Adrenal gland (tissue), 12 donors: ENCODE data around the gene FOXN3. TPM values are rescaled to one million over a fixed set of nuclear protein-coding genes. Genes with fewer than 3 reads are reported as not detected.

Experiments
- DNase-seq, 7 donors: peaks; one replicate each; pipeline ENCODE4 v3.0.0-alpha.2; 2019 to 2020
- H3K27ac ChIP-seq, 5 donors: fragments of 200-600 bp; sonication (generic) in 4 of 5; 1 replicate in 3 of 5; 2 replicates in 2 of 5; pipeline versions ENCODE4 v1.5.1 to v1.8.0; 2016 to 2020; ENCODE audit warnings: mild to moderate bottlenecking in 1 of 5
- H3K27me3 ChIP-seq: fragments of 200-600 bp; 2 replicates; pipeline ENCODE4 v1.8.0; 2021
- H3K36me3 ChIP-seq, 2 donors: fragments of 200-600 bp; replicated peaks in 1 of 2; 1 replicate in 1 of 2; 2 replicates in 1 of 2; pipeline versions ENCODE4 v1.5.1 to v1.8.0; 2018 to 2022
- H3K4me1 ChIP-seq, 2 donors: fragments of 200-600 bp; replicated peaks in 1 of 2; 1 replicate in 1 of 2; 2 replicates in 1 of 2; pipeline versions ENCODE4 v1.5.1 to v1.8.0; 2018 to 2021
- H3K4me3 ChIP-seq, 4 donors: fragments of 200-600 bp; sonication (generic) in 3 of 4; one replicate each; pipeline ENCODE4 v1.5.1; 2016 to 2018
- H3K9me3 ChIP-seq, 3 donors: fragments of 200-600 bp; sonication (generic) in 1 of 3; replicated peaks in 1 of 3; 1 replicate in 2 of 3; 2 replicates in 1 of 3; pipeline versions ENCODE4 v1.5.1 to v1.8.0; 2016 to 2021
- POLR2A ChIP-seq, 2 donors: fragments of 450-650 bp; IDR thresholded peaks; one replicate each; pipeline ENCODE4 v1.6.1; 2017; ENCODE audit warnings: antibody characterized with exemption in 2 of 2, mild to moderate bottlenecking in 2 of 2, moderate library complexity in 1 of 2
- whole genome bisulfite sequencing, 4 donors: extraction: QIAGEN DNeasy Blood & Tissue Kit in 2 of 4; methylation state at CpG; one replicate each; pipeline versions ENCODE4 v1.1.5 to v1.1.7; 2013 to 2017; 5-methylcytosine and 5-hydroxymethylcytosine counted together
- intact Hi-C, 2 donors: fragments of 100-400 bp; cut with DNase I; formaldehyde crosslinking; loops; one replicate each; pipeline versions ENCODE4 v1.14.1 to v1.15.0; 2022 to 2023
- polyA plus RNA-seq, 3 donors: library from polyadenylated mRNA; stranded (reverse); fragments of 200-250 nt in 2 of 3; fragments of 350-450 nt in 1 of 3; fragmentation: Illumina TruSeq in 1 of 3; extraction: RNeasy Lipid Tissue Mini Kit (QIAGEN cat#74804) in 1 of 3; gene quantifications; one replicate each; pipeline ENCODE4 v1.2.3, GENCODE V29; 2013 to 2014
- total RNA-seq, 9 donors: library from RNA; depleted of rRNA in 4 of 9; stranded (reverse); fragments of >200 nt in 4 of 9; fragments of 120-200 nt in 1 of 9; fragmentation: NEBNext Ultra II Directional in 1 of 9; extraction: Animal tissue kit (Norgen Biotek cat#: 25700) in 1 of 9; gene quantifications; one replicate each; pipeline versions ENCODE4 v1.1.0 to v1.2.4, GENCODE V29; 2013 to 2023
- TF ChIP-seq, protein P1 (sequence below), 6 experiments: fragments of 450-650 bp in 4 of 6; fragments of 200-600 bp in 2 of 6; sonication (generic) in 1 of 6; IDR thresholded peaks; 1 replicate in 5 of 6; 2 replicates in 1 of 6; pipeline versions ENCODE4 v1.5.1 to v1.8.0; 2016 to 2021; ENCODE audit warnings: antibody characterized with exemption in 6 of 6, mild to moderate bottlenecking in 2 of 6, moderate library complexity in 1 of 6
- donor health status: healthy with polysubstance abuse.
- donor health status: Bipolar disorder and iron deficiency.
- donor health status: DM: yes; HTN: yes; CAD: no.
- donor health status: DM: no; HTN: no; CAD: no.
- donor health status: DM: no; HTN: no; CAD: no.
- donor health status: DM: yes; HTN: yes; CAD: no.

FOXN3 gene
- total and polyA plus RNA-seq, 12 donors, result 10.7 to 131 (median 96.8) TPM

DNA sequence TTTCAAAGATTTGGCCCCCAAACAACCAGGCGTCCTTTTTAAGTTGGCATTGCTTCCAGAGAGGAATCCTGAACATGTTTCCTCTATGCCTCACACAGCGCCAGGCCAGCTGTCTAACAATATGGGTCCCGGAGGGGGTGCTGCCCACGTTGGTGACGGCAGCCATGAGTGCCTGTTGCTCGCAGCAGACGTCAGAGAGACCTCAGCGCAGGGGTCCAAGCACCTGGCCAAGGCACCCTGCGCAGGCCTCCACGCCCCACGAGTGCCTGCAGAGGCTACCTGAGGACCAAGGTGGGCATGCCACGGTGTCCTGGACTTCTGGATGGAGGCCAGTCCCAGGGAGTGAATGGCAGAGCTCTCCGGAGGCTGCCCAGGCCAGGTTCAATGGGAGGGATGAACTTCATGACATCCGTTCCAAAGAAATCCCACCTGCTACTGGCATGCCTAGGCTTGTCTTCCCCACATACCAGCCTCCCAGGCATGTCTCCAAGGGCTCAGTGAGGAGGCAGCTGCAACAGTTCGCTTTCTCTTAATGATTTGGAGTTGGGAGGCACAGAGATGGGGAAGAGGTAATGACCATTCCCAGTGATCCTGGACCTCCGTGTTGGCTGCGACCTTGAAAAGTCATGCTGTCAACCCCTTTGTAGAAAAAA is 11.6 kb upstream of the FOXN3 start:
- H3K27ac ChIP-seq, result peak overlapping the region in 2 of 5 donors; percentile 3 to 77
- 80 to 85% (median 82%) methylated on average over 6 to 17 of the region's 17 CpGs for WGBS, 4 donors
- intact Hi-C loops, result loop anchor here in 1 of 2 donors (10.0 kb wide), 3 partner anchors 186 to 486 kb away; no protein-coding TSS in a partner anchor
- H3K9me3 ChIP-seq, result no peaks in the 10 kb centered on the region
- H3K27me3 ChIP-seq, result no peaks in the 10 kb centered on the region
- H3K4me1 ChIP-seq, result peaks cover 14 to 32% of the 10 kb centered on the region in 2 donors
- DNase-seq, result no peak
- no peak overlapping the region for H3K4me3 ChIP-seq
- no peaks in the 10 kb centered on the region for H3K36me3 ChIP-seq
- TF ChIP-seq POLR2A (IDR thresholded peaks at IDR 0.05), result no peak
- TF ChIP-seq, protein P1, sequence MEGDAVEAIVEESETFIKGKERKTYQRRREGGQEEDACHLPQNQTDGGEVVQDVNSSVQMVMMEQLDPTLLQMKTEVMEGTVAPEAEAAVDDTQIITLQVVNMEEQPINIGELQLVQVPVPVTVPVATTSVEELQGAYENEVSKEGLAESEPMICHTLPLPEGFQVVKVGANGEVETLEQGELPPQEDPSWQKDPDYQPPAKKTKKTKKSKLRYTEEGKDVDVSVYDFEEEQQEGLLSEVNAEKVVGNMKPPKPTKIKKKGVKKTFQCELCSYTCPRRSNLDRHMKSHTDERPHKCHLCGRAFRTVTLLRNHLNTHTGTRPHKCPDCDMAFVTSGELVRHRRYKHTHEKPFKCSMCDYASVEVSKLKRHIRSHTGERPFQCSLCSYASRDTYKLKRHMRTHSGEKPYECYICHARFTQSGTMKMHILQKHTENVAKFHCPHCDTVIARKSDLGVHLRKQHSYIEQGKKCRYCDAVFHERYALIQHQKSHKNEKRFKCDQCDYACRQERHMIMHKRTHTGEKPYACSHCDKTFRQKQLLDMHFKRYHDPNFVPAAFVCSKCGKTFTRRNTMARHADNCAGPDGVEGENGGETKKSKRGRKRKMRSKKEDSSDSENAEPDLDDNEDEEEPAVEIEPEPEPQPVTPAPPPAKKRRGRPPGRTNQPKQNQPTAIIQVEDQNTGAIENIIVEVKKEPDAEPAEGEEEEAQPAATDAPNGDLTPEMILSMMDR (IDR thresholded peaks at IDR 0.05), result no peak

DNA sequence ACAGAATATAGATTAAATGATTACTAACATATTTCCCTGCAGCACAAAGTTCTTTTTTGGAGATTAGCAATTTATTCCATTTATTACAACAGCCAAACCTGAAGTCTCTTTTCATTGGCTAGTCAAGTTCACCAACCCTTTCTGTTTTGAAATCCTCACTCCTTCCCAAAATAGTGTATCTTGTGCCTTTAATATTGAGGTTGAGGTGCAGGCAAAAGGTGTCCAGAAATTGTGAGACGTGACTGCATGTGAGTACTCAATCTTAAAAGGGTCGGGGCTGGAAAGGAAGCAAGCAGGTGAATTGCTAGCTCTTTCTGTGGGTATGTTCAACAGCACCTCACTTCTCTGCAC is 11.1 kb upstream of the FOXN3 start:
- WGBS, 4 donors, result 61 to 91% (median 82%) methylated on average over 2 of the region's 2 CpGs
- intact Hi-C loops, result loop anchor here in 1 of 2 donors (10.0 kb wide), 3 partner anchors 187 to 487 kb away; no protein-coding TSS in a partner anchor
- H3K27ac ChIP-seq, result peak overlapping the region in 1 of 5 donors; percentile 3
- no peak overlapping the region for H3K4me3 ChIP-seq
- DNase-seq, result no peak
- no peaks in the 10 kb centered on the region for H3K36me3 ChIP-seq
- TF ChIP-seq POLR2A (IDR thresholded peaks at IDR 0.05), result no peak
- TF ChIP-seq, protein P1 (IDR thresholded peaks at IDR 0.05), result no peak
- H3K27me3 ChIP-seq, result no peaks in the 10 kb centered on the region
- no peaks in the 10 kb centered on the region for H3K9me3 ChIP-seq
- peaks cover 14 to 32% of the 10 kb centered on the region in 2 donors for H3K4me1 ChIP-seq

DNA sequence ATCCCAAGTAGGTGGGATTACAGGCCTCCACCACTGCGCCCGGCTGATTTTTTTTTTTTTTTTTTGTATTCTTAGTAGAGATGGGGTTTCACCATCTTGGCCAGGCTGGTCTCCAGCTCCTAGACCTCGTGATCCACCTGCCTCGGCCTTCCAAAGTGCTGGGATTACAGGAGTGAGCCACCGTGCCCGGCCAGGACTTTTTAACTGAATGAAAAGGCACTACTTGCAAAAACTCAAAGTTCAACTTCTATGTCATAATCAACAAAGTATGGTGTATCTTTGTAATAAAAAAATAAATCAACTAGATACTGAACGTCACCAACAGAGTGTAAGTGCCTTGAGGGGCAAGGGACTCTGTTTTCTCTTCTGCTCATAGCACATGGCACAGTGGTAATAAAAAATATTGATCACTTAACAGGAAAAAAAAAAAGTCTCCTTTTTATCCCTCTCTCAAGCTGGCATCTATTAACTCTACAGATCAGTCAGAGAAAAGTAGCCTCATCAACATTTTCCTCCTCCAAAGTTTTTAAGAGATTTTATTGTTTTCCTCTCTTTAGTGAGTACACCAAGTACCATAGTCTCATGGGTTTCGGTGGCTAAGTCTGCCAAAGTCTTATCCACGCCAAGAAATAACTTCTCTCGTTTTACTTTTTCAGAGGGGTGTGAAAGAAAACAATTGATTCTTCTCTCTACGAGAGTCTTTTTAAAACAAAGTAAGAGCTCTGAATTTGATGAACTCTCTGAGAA is 10.6 kb upstream of the FOXN3 start:
- no peak overlapping the region for H3K27ac ChIP-seq
- DNase-seq, result no peak
- H3K4me3 ChIP-seq, result no peak overlapping the region
- 82 to 90% (median 88%) methylated on average over 11 of the region's 11 CpGs for WGBS, 4 donors
- H3K27me3 ChIP-seq, result no peaks in the 10 kb centered on the region
- TF ChIP-seq, protein P1 (IDR thresholded peaks at IDR 0.05), result no peak
- H3K4me1 ChIP-seq, result peaks cover 14 to 32% of the 10 kb centered on the region in 2 donors
- no peaks in the 10 kb centered on the region for H3K9me3 ChIP-seq
- no peaks in the 10 kb centered on the region for H3K36me3 ChIP-seq
- intact Hi-C loops, result loop anchor here in 1 of 2 donors (10.0 kb wide), 3 partner anchors 187 to 487 kb away; no protein-coding TSS in a partner anchor

DNA sequence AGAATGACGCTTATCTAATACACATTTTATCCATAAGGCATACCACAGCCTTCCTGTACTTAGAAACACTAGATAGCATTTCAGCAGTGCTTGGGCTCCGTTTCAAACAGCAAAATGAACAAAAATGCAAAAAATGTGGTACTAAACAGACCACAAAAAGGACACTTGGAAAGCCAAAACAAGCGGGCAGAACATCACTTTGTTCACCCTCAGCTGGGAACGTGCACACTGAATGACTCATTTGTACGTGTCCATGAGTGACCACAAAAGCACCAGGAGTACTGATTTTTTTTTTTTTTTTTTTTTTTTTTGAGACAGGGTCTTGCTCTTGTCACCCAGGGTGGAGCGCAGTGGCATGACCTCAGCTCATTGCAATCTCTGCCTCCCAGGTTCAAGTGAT is 8.9 kb upstream of the FOXN3 start:
- Histone ChIP-seq H3K36me3 (no peaks in the 10 kb centered on the region), H3K27me3 (no peaks in the 10 kb centered on the region), H3K4me1 (peaks cover 14 to 26% of the 10 kb centered on the region in 2 donors), H3K4me3 (no peak overlapping the region), H3K9me3 (no peaks in the 10 kb centered on the region), H3K27ac (no peak overlapping the region)
- TF ChIP-seq, protein P1 (IDR thresholded peaks at IDR 0.05), result no peak
- no peak for TF ChIP-seq POLR2A (IDR thresholded peaks at IDR 0.05)
- no peak for DNase-seq
- WGBS, 4 donors, result 67 to 71% (median 69%) methylated on average over 6 of the region's 6 CpGs
- intact Hi-C loops, result loop anchor here in 1 of 2 donors (10.0 kb wide), 3 partner anchors 189 to 489 kb away; no protein-coding TSS in a partner anchor
